GM21423 (cell line): ENCODE measurements around the gene TRIM26.
"Not testable (repeated sequence)": the region's sequence is repeated elsewhere in the genome, so short reads cannot be mapped to it uniquely, and the experiment has no call there.

Experiments
- ATAC-seq: cut with Tn5 transposase; IDR thresholded peaks from one replicate; pipeline ENCODE4 v1.9.1; 2021; ENCODE audit warnings: mild to moderate bottlenecking, moderate library complexity; ENCODE audit not compliant: unreplicated experiment

Gene TRIM26

DNA sequence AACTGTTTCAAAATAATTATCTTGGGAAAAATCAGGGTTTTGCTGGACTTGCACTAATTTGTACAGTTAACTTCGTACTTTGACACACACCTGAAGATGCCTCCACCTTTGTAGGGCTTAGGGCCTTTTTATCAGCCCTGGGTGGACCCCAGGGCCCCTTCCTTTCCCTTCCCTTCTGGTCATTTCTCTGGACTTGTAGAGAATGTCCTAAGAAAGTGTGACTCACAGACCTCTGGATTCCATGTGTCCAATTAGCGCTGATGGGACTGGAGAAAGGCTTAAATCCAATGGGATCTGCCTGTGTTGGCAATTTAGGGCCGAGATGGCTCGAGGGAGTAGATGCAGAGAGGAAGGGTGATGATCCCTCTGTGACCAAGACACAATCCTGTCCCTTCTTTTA lies 40.5 kb downstream of the TRIM26 start:
- ATAC-seq: no peak

DNA sequence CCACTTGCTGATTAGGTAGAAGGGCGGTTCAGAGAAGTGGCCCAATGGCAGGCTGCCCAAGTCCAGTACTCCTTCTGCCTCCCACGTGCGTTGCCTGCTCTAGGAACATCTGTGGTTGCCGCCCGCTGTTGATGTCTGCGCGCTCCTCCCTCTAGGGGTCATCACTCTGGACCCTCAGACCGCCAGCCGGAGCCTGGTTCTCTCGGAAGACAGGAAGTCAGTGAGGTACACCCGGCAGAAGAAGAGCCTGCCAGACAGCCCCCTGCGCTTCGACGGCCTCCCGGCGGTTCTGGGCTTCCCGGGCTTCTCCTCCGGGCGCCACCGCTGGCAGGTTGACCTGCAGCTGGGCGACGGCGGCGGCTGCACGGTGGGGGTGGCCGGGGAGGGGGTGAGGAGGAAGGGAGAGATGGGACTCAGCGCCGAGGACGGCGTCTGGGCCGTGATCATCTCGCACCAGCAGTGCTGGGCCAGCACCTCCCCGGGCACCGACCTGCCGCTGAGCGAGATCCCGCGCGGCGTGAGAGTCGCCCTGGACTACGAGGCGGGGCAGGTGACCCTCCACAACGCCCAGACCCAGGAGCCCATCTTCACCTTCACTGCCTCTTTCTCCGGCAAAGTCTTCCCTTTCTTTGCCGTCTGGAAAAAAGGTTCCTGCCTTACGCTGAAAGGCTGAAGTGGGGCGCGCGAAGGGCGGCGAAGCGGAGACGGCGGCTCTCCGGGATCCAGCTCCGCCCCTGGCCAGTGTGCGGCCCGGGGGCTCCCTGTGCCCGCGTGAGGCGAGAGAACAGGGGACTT lies 41.3 kb downstream of the TRIM26 start:
- ATAC-seq: no peak

DNA sequence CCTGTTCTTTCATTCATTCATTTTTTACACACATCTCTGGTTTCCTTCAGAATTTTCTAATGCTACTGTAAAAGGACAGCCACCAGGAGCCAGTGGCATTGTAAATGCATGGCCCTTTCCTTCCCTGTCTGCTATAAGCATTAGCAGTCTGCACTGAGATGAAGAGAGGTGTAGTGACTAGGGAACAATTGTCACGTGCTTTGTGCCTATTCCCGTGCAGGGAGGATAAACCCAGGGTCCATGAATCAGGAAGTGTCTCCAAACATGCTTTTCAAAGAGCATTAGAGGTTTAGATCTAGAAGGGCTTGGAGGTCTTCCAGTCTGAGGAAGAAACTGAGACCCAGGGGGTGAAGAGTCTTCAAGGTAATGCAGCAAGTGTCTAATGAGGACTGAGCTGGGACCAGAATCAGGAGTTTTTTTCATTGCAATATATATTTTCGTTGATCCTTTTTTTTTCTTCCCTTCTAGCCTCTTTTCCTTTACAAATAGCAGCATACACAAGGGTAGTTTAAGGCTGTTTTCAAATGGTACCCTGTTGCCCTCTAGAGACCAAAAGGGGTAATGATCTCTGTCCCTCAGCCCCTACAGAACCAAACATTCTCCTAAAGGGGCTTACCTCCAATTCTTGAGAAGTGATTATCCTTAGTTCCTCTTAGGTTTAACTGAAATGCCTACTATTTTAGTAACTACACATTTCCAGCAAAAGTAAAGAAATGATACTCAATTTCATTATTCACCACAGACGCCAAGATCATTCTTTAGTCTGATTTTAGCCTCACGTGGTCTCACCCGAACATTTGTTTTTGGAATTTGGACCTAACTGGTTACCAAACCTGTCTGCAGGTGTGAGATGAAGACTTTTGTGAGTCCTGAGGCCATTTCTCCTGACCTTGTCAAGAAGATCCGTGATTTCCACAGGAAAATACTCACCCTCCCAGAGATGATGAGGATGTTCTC lies 43.3 kb downstream of the TRIM26 start:
- no peak for ATAC-seq

DNA sequence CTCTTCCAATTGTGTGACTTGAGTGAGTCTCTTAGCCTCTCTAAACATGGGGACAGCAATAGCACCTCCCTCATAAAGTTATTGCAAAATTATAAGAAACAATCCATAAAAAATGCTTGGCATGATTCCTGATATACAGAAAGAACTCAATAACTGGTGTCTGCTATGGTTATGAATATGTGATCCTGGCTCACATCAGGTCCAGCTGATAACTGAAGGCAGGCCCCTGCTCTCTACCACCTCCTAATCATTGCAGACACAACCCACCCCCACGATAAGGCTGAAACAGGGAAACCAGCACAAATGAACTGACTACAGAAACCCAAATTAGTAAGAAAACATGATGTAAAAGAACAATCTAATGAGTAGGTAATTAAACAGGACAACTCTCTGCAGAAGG lies 44.5 kb downstream of the TRIM26 start:
- no peak for ATAC-seq

DNA sequence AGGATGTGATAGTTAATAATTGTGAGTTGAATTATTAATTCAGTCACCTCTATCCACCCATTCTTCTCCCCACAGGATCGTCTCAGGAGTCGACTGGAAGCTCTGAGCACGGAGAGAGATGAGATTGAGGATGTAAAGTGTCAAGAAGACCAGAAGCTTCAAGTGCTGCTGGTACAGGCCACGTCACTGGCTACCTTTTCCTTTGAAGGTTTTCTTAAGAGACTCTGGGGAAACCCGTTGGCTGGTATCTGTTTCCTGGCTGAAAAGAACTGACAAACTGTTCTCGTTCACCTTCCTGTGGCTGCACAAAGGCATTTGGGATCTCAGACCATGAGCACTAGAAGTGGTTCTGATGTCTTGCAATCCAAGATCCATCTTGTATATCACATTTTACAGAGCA lies 46.1 kb downstream of the TRIM26 start:
- no peak for ATAC-seq

DNA sequence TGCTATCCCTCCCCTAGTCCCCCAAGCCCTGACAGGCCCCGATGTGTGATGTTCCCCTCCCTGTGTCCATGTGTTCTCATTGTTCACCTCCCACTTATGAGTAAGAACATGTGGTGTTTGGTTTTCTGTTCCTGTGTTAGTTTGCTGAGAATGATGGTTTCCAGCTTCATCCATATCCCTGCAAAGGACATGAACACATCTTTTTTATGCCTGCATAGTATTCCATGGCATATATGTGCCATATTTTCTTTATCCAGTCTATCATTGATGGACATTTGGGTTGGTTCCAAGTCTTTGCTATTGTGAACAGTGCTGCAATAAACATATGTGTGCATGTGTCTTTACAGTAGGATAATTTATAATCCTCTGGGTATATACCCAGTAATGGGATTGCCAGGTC lies 48.0 kb downstream of the TRIM26 start:
- not testable (repeated sequence) for ATAC-seq

DNA sequence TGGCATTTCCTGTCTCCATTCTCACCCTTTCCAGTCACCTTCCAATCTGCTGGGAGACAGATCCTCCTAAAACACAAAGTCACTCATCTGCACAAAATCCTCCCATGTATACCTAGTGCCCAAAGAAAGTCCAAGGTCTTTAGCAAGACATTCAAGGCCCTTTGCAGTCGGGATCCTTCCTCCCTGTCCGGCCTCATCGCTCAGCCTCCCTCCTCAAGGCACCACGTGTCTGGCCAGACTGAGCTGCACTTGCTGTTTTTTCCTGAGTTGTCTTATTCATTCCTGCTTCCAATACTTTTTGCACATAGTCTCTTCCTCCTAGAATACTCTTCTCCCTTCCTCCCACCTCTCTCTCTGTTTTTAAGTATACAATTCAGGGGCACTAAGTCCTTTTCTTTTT lies 48.5 kb downstream of the TRIM26 start:
- no peak for ATAC-seq

DNA sequence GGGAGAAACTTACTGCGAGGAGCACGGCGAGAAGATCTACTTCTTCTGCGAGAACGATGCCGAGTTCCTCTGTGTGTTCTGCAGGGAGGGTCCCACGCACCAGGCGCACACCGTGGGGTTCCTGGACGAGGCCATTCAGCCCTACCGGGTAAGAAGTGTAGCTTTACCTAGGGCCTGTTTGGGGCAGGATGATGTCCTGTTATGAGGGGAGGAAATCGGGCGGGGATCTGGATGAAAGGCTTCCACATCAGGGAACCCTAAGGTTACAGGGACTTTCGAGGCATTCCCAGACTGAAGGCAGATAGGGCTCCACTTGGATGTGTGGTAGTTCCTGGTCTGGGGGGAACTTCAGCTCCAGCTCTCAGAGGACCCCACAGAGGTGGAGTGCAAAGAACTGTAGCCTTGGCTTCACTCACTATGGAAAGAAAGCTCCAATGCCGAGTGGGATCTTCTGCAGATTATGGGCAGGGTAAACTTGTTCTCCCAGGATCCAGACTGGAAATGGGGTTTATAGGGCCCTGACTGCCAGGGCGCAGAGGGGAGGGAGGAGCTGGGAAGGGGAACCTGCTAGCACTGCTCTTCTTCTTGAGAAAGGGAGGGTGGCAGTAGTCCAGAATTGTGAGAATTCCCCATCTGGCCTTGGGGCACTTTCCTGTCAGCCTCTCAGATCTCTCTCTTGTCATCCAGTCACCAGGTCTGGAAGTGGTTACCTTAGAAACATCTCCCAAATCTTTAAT lies 49.1 kb downstream of the TRIM26 start:
- ATAC-seq: no peak

DNA sequence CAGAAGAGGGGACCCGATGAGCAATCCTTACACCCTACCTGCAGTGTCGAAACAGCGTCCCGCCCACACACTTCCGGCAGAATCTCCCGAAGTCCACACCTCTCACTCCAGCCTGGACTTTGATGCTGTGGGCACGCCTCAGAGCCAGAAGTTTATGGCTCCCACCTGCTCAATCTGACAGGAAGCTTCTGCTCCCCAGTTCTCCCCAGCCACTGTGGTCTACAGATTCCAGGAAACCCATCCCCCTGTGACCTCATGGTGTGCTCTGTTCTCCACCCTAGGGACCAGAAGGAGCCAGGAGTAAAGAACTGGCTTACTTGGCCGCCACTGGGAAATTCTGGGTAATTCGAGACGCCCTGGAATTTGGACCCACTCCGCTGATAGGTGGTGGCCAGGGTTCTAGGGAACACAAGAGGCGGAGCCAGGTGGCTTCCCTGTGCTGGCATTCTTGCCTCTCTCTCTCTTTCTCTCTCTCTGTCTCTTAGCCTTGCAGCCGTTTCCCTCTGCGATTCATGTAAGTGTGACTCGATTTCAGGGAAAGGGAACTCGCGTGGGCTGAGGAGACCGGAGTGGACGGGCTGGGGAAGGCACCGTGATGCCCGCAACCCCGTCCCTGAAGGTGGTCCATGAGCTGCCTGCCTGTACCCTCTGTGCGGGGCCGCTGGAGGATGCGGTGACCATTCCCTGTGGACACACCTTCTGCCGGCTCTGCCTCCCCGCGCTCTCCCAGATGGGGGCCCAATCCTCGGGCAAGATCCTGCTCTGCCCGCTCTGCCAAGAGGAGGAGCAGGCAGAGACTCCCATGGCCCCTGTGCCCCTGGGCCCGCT lies 49.9 kb downstream of the TRIM26 start, which contains the start of gene TRIM15:
TSS of gene TRIM15 (plus strand) at position 457 of the 828 bp plus-strand sequence. CDS start at position 596, 139 bp downstream.
- ATAC-seq: no peak

DNA sequence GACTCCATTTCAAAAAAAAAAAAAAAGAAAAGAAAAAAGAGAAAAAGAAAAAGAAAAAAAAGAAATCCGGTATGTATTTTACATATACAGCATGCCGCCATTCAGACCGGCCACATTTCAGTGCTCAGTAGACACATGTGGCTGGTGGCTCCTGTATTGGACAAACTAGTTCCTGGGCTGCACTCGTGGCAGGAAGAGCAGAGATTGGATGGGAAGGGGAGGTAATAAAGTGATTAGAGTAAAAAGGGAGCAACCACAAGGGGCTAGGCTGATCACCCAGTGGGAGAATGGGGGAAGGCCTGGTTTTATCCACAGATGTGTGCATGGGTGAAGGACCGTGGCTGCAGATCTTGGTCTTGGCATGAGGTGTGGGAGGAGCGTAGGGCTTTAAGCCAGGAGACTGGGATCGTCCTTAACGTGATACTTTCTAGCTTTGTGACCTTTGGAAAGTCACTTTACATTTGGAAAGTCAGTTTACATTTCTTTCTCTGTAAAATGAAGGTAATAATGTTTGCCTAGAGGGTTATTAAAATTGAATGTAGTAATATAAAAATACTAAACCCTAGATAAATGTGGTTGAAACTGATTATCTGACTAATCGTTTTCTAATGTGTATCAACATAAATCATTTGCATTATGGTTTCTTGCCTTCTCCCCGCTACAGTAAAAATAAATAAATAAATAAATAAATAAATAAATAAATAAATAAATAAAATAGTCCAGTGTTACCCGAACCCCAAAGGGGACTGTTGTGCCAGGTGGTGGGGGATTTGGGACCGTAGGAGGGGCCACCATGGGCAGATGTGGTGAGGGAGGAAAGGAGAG lies 50.7 kb downstream of the TRIM26 start:
- no peak for ATAC-seq

DNA sequence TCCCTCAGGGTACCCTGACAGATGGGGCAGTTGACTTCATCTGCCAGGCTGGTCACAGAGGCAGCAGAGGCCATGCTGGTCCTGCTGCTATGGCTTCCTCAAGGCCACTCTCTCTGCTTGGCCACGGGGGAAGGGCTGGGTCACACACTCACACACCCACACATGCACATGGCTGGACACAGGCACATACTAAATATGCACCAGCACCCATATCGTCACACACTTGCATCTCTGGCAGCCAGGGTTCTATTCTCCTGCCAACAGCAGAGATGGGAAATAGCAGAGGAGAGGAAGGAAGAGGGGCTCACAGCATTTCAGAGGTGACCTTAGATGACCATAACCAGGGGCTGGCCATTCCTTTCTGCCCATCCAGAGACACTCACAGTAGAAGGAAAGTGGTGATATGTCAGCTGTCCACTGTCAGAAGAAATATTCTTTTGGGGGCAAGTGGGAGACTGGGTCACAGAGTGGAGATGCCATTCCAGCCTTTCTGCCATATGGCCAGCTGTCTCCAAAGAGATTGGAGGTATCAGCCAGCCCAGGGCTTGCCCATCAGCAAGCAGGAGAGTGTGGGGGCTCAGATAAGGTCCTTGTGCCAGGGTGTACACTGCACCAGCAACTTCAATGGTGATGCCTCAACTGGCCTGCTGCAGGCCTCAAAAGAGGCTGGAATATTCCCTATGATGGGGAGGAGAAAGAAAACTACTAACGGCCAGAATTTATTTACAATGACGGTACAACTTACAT lies 52.2 kb downstream of the TRIM26 start, which contains the start of gene TRIM10:
TSS of gene TRIM10 (minus strand) at position 427 of the 747 bp plus-strand sequence. CDS start at position 74, 353 bp downstream.
- no peak for ATAC-seq

DNA sequence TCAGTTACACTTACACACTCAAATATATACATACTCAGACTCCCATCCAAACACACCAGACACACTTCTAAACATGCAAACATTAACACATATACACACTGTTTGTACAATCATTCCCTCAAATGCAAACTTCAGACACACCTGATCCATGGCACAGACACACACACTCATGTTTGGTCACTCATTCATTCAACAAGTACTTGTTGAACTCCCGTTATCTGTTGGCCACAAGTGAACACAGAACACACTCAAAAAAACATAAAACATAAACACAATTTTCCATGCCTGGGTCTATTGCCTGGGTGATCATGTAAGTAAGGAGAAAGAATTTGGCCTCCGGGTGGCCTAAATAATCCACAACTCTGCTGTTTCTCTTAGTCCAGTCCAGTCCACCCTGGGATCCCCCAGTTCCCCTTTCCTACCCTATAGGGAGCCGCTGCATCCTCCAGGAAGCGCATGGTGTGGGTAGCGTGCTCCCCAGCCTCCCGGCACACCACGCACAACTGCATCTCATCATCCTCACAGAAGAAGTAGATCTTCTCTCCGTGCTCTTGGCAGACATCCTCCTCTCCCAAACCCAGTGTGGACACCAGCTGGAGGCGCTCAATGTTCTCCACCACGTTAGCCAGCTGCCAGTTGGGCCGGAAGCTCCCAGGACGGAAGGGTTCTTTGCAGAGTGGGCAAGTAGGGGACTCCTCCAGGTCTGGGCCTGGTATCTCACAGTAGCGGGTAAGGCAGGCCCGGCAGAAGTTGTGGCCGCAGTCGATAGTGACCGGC lies 53.0 kb downstream of the TRIM26 start:
- no peak for ATAC-seq

DNA sequence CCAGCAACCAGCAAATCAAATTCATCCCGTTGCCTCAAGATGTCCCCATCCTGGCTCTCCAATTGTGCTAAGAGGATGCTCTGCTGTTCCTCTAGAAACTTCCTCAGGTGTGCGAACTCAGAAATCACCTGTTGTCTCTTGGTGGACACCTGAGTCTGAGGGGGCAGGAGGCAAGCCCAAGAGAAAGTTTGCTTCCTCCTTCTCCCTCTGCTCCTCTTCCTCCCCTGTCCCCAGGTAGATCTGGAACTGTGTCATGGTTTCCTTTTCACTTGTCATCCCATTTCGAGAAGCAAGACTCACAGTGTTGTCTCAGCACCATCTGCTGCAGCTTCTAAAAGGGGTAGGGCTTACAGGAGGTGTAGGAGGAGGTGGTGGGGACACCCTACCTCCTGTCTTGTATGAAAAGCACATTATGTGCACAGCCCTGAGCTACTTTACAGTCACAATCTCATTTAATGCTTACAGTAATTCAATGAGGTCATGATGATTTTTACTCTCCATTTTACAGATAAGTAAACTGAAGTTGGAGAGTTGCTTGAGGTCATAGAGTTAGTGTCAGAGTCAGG lies 54.6 kb downstream of the TRIM26 start:
- ATAC-seq: no peak

DNA sequence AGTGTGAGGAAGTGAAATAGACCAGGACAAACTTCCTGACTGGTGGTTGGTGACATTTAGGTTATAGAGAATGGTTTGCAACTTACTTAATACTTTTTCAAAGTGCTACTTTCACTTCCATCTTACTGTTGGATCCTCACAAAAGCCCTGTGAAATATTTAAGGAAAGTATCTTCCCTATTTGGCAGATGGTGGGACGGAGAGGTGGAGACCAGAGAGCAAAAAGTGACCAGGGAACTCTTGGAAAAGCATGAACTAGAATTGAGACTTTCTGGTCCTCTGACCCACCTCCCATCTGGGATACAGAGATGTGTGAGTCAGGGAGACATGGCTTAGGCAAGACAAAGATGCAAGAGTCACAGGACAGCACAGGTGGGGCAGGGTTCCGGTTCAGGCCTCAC lies 55.2 kb downstream of the TRIM26 start:
- ATAC-seq: no peak

DNA sequence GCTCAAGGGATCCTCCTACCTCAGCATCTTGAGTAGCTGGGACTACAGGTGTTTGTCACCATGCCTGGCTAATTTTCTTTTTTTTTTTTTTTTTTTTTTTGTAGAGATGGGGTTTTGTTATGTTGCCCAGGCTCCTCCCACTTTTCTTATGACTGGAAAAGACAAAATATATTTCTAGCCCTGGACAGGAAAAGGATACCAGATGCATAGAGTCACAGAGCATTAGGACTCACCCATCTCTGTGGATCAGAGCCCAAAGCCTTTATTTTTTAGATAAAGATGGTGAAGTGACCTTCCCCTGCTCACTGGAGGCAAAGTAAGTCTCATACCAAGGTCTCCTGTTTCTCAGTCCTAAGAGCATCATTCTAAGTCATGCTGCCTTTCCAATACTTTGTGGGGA lies 55.6 kb downstream of the TRIM26 start:
- no peak for ATAC-seq

DNA sequence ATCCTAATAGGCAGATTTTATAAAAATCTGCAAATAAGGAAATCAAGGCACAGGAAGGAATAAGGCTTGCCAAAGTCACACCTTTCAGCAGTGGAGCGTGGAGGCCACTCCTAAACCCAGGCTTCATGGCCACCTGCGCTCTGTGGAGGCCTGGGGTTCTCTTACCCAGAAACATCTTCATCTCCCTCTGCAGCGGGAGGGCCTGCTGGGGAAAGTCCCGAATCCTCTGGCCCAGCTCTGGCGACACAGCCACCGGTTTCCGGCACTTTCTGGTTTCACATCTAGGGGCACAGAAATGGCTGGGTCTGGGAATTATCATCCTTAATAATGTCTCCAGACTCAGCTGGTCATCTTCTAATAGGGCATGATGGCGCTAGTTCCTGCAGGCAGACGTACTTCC lies 56.4 kb downstream of the TRIM26 start:
- no peak for ATAC-seq

DNA sequence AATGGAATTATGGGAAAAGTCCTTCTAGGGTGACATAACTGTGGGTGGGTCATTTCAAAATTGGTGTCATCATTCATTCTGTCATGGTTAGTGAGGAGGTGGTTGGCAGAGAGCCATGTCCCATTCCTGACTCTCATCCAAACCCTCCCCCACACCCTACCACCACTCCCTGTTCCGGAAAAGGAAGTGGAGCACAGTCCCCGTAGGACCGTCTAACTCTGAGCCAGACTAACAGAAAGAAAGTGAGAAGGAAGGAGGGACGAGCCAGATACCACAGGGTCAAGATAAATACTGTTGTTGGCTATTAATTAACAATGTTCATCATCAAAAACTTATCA lies 57.0 kb downstream of the TRIM26 start:
- no peak for ATAC-seq
